ENCODE data around the gene NIBAN1. TPM values are rescaled to one million over a fixed set of nuclear protein-coding genes. Genes with fewer than 3 reads are reported as not detected.

Gene NIBAN1
- total RNA-seq, 1 donor from 2014 or later = 248 TPM

GRCh38 chr1:184990204-184990603, 15.9 kb upstream of the NIBAN1 start:
- TF ChIP-seq CTCF (IDR thresholded peaks at IDR 0.05; ENCODE audit: borderline replicate concordance) = no peak
- no peaks in the 10 kb centered on the region for H3K27me3 ChIP-seq (ENCODE audit: low read depth)
- DNase-seq = no peak
- H3K4me3 ChIP-seq = no peak overlapping the region
- no peaks in the 10 kb centered on the region for H3K36me3 ChIP-seq
- no peaks in the 10 kb centered on the region for H3K4me1 ChIP-seq
- intact Hi-C loops (cut with micrococcal nuclease) = no loop called here
- H3K9me3 ChIP-seq (replicated peaks) = peaks cover 13% of the 10 kb centered on the region
- H3K27ac ChIP-seq (replicated peaks) = no peak overlapping the region

DNA sequence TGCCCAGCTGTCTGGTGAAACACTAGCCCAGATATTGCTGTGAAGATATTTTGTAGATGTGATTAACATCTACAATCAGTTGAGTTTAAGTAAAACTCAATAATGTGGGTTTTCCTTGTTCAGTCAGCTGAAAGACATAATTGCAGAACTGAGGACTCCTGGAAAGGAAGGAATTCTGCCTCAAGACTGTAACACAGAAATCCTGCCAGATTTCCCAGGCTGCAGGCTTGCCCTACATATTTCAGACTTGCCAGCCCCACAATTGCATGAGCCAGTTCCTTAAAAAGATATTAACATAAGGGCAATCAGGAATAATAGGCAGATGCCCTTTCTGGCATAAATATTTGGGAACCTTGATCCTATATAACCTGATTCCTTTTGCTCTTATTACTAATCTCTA, 14.2 kb upstream of the NIBAN1 start:
- intact Hi-C loops (cut with micrococcal nuclease) = no loop called here
- Histone ChIP-seq H3K4me3 (no peak overlapping the region), H3K36me3 (no peaks in the 10 kb centered on the region), H3K4me1 (no peaks in the 10 kb centered on the region), H3K9me3 (replicated peaks) (no peaks in the 10 kb centered on the region), H3K27ac (replicated peaks) (no peak overlapping the region), H3K27me3 (ENCODE audit: low read depth) (no peaks in the 10 kb centered on the region)
- no peak for DNase-seq
- TF ChIP-seq CTCF (IDR thresholded peaks at IDR 0.05; ENCODE audit: borderline replicate concordance) = no peak

- H3K4me3 ChIP-seq = no peak overlapping the region
- no peaks in the 10 kb centered on the region for H3K9me3 ChIP-seq (replicated peaks)
- H3K36me3 ChIP-seq = no peaks in the 10 kb centered on the region
- H3K27me3 ChIP-seq (ENCODE audit: low read depth) = no peaks in the 10 kb centered on the region
- H3K4me1 ChIP-seq = no peaks in the 10 kb centered on the region
- TF ChIP-seq CTCF (IDR thresholded peaks at IDR 0.05; ENCODE audit: borderline replicate concordance) = no peak
- no peak for DNase-seq
- intact Hi-C loops (cut with micrococcal nuclease) = no loop called here
- H3K27ac ChIP-seq (replicated peaks) = no peak overlapping the region
Measured at GRCh38 chr1:184987696-184988095, 13.4 kb upstream of the NIBAN1 start.

GRCh38 chr1:184986250-184986649, 11.9 kb upstream of the NIBAN1 start:
- no peaks in the 10 kb centered on the region for H3K27me3 ChIP-seq (ENCODE audit: low read depth)

DNA sequence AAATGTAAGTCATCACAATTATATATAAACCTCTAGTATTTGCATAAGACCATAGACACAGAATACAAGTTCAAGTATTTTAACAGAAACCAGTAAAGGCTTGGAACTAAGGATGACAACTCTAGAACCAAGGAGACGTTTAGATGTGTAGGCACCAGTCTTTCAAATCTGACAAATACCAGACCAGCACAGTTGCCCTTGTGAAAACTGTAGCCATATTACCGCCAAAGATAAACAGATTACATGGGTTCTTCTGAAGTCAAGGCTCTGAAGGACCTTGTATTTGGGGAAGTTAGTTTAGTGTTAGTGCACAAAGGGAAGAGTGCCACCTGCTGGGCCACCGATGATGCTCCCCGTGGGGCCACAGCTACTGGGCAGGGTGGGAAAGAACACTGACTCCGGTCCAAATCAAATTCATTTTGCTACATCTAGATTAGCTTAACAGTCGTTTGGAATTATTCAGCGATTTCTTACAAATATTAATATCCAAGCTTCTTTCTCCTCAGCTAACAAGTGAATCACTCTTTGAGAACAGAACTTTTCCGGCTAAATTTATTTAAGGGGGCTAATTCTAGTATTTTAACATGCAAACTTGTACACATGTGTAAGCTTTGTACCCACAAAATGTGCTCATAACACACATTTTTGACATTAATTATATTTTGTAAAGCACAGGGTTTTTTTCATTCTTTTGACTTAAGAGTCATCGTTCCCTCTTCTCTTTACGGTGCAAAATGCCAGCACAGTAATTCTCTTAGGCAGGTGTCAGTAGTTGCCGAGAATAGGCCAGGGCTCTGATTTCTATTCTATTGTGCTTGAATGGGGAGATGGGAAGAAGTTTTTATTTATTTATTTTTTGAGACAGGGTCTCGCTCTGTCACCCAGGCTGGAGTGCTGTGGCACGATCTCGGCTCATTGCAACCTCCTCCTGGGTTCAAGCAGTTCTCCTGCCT, 8.0 kb upstream of the NIBAN1 start:
- H3K36me3 ChIP-seq = no peaks in the 10 kb centered on the region
- H3K4me3 ChIP-seq = no peak overlapping the region
- no peaks in the 10 kb centered on the region for H3K9me3 ChIP-seq (replicated peaks)
- peaks cover 11% of the 10 kb centered on the region for H3K4me1 ChIP-seq
- DNase-seq = peak; percentile 80
- no peak overlapping the region for H3K27ac ChIP-seq (replicated peaks)
- no peaks in the 10 kb centered on the region for H3K27me3 ChIP-seq (ENCODE audit: low read depth)
- intact Hi-C loops (cut with micrococcal nuclease) = no loop called here
- peak; percentile 97 for TF ChIP-seq CTCF (IDR thresholded peaks at IDR 0.05; ENCODE audit: borderline replicate concordance)

More at GRCh38 chr1:184986250-184986649, 11.9 kb upstream of the NIBAN1 start:
- no peak for DNase-seq
- no peaks in the 10 kb centered on the region for H3K9me3 ChIP-seq (replicated peaks)
- no peak overlapping the region for H3K4me3 ChIP-seq
- intact Hi-C loops (cut with micrococcal nuclease) = no loop called here
- no peak overlapping the region for H3K27ac ChIP-seq (replicated peaks)
- no peaks in the 10 kb centered on the region for H3K36me3 ChIP-seq
- peaks cover 11% of the 10 kb centered on the region for H3K4me1 ChIP-seq
- TF ChIP-seq CTCF (IDR thresholded peaks at IDR 0.05; ENCODE audit: borderline replicate concordance) = peak; percentile 35
